SK-N-SH (cell line): ENCODE data around the gene FNDC10. TPM values are rescaled to one million over a fixed set of nuclear protein-coding genes. Genes with fewer than 3 reads are reported as not detected.

Source experiments
- CTCF ChIA-PET: fragments of 300-600, 350-600 bp; formaldehyde crosslinking; extraction: SDS; loops from one replicate; lab custom pipeline; 2021; lab: Yijun Ruan, JAX
- POLR2A ChIA-PET: fragments of 350-600 bp; sonication (Branson Sonifier 250); formaldehyde crosslinking; extraction: SDS; loops from one replicate; lab custom pipeline; 2020; ENCODE audit warnings: antibody characterized with exemption, inconsistent platforms; lab: Yijun Ruan, JAX
- DNase-seq: peaks from one replicate; pipeline ENCODE4 v3.0.0; 2012
- H2AFZ ChIP-seq: fragments of 200-600 bp; sonication (generic); 2 replicates; pipeline ENCODE4 v1.8.1; 2016; ENCODE audit warnings: antibody characterized with exemption, mild to moderate bottlenecking, low read depth
- H3F3A ChIP-seq: fragments of 200-600 bp; sonication (generic); replicated peaks from 2 replicates; pipeline ENCODE3; 2016; ENCODE audit warnings: antibody characterized with exemption, mild to moderate bottlenecking; ENCODE audit not compliant: insufficient read depth
- H3K27ac ChIP-seq, 2 experiments: fragments of 200-500 bp in 1 of 2; fragments of 200-600 bp in 1 of 2; sonication (Bioruptor generic) in 1 of 2; sonication (generic), shearing (Covaris generic) in 1 of 2; 2 replicates each; pipeline versions ENCODE4 v1.5.1 to v1.6.1; 2014 to 2016; ENCODE audit warnings: low read depth in 2 of 2, inconsistent platforms in 1 of 2, low read length in 1 of 2, mild to moderate bottlenecking in 1 of 2, mixed read lengths in 1 of 2
- H3K27me3 ChIP-seq: fragments of 200-600 bp; sonication (generic), shearing (Covaris generic); 2 replicates; pipeline ENCODE4 v1.6.1; 2016; ENCODE audit warnings: mixed run types; ENCODE audit not compliant: insufficient read depth
- H3K36me3 ChIP-seq, 2 experiments: fragments of 200-500 bp in 1 of 2; fragments of 200-600 bp in 1 of 2; sonication (Bioruptor generic) in 1 of 2; sonication (generic) in 1 of 2; replicated peaks in 1 of 2; 2 replicates each; pipeline versions ENCODE3 to v1.5.1; 2014 to 2016; ENCODE audit warnings: low read length in 1 of 2, mild to moderate bottlenecking in 1 of 2; ENCODE audit not compliant: insufficient read depth in 2 of 2, control insufficient read depth in 1 of 2
- H3K4me1 ChIP-seq, 2 experiments: fragments of 200-500 bp in 1 of 2; fragments of 200-600 bp in 1 of 2; sonication (Bioruptor generic) in 1 of 2; sonication (generic), shearing (Covaris generic) in 1 of 2; 2 replicates each; pipeline versions ENCODE4 v1.5.1 to v1.6.1; 2014 to 2016; ENCODE audit warnings: low read depth in 1 of 2, low read length in 1 of 2, mixed run types in 1 of 2; ENCODE audit not compliant: insufficient read depth in 2 of 2, control insufficient read depth in 1 of 2
- H3K4me2 ChIP-seq: fragments of 200-600 bp; sonication (generic), shearing (Covaris generic); 2 replicates; pipeline ENCODE4 v1.6.1; 2017; ENCODE audit warnings: mixed run types
- H3K4me3 ChIP-seq, 2 experiments: fragments of 200-500 bp in 1 of 2; fragments of 200-600 bp in 1 of 2; sonication (Bioruptor generic) in 1 of 2; sonication (generic), shearing (Covaris generic) in 1 of 2; 2 replicates each; pipeline versions ENCODE4 v1.5.1 to v1.8.1; 2014 to 2016; ENCODE audit warnings: low read depth in 2 of 2, inconsistent platforms in 1 of 2, low read length in 1 of 2, mild to moderate bottlenecking in 1 of 2, mixed read lengths in 1 of 2, moderate library complexity in 1 of 2
- H3K79me2 ChIP-seq: fragments of 200-600 bp; sonication (generic); 2 replicates; pipeline ENCODE4 v1.8.1; 2017; ENCODE audit warnings: mild to moderate bottlenecking; ENCODE audit not compliant: insufficient read depth
- H3K9ac ChIP-seq: fragments of 200-600 bp; sonication (generic); 2 replicates; pipeline ENCODE4 v1.6.1; 2017; ENCODE audit warnings: mixed run types
- H3K9me2 ChIP-seq: fragments of 200-600 bp; sonication (generic); 2 replicates; pipeline ENCODE4 v1.6.1; 2017; ENCODE audit warnings: mixed run types
- H3K9me3 ChIP-seq: fragments of 200-600 bp; sonication (generic); 2 replicates; pipeline ENCODE4 v1.6.1; 2017; ENCODE audit warnings: mixed run types, mild to moderate bottlenecking, moderate library complexity
- H4K20me1 ChIP-seq: fragments of 200-600 bp; sonication (generic); 2 replicates; pipeline ENCODE4 v1.6.1; 2017; ENCODE audit warnings: mild to moderate bottlenecking, mixed run types; ENCODE audit not compliant: insufficient read depth
- CTCF ChIP-seq: fragments of 200-600 bp; sonication (generic); IDR thresholded peaks from 2 replicates; pipeline ENCODE4 v1.6.1; 2017; ENCODE audit warnings: antibody characterized with exemption, mild to moderate bottlenecking, moderate library complexity
- EP300 ChIP-seq, 2 experiments: IDR thresholded peaks; 2 replicates each; pipeline versions ENCODE4 v1.4.0 to v1.6.1; 2012; ENCODE audit warnings: borderline replicate concordance in 1 of 2, low read depth in 1 of 2, low read length in 1 of 2
- FOSL2 ChIP-seq: IDR thresholded peaks from 2 replicates; pipeline ENCODE4 v1.4.0; 2012; ENCODE audit warnings: low read depth, mild to moderate bottlenecking, moderate library complexity, borderline replicate concordance
- FOXJ3 ChIP-seq: sonication (generic); formaldehyde crosslinking; IDR thresholded peaks from 2 replicates; pipeline ENCODE4 v1.5.1; 2020; ENCODE audit warnings: mild to moderate bottlenecking, missing genetic modification reagents
- FOXM1 ChIP-seq: IDR thresholded peaks from 2 replicates; pipeline ENCODE4 v1.4.0; 2012; ENCODE audit warnings: low read depth, mild to moderate bottlenecking
- GABPA ChIP-seq: IDR thresholded peaks from 2 replicates; pipeline ENCODE4 v1.4.0; 2012; ENCODE audit warnings: low read depth, mild to moderate bottlenecking
- IRF3 ChIP-seq: fragments of 150-350 bp; IDR thresholded peaks from 2 replicates; pipeline ENCODE4 v1.6.1; 2016; ENCODE audit warnings: mild to moderate bottlenecking, low read depth, low read length
- JUND ChIP-seq: IDR thresholded peaks from 2 replicates; pipeline ENCODE4 v1.4.0; 2012
- MEF2A ChIP-seq: IDR thresholded peaks from 2 replicates; pipeline ENCODE4 v1.4.0; 2012; ENCODE audit warnings: low read depth, borderline replicate concordance
- NFIC ChIP-seq: IDR thresholded peaks from 2 replicates; pipeline ENCODE4 v1.4.0; 2012; ENCODE audit warnings: borderline replicate concordance
- RAD21 ChIP-seq: IDR thresholded peaks from 2 replicates; pipeline ENCODE4 v1.6.1; 2012; ENCODE audit warnings: mild to moderate bottlenecking, low read length
- RCOR1 ChIP-seq: fragments of 150-350 bp; IDR thresholded peaks from 2 replicates; pipeline ENCODE4 v1.6.1; 2017; ENCODE audit warnings: antibody characterized with exemption, low read length
- RFX5 ChIP-seq: IDR thresholded peaks from 2 replicates; pipeline ENCODE4 v1.6.1; 2012; ENCODE audit warnings: mild to moderate bottlenecking, improper control_type of control experiment, low read length
- RXRA ChIP-seq: IDR thresholded peaks from 2 replicates; pipeline ENCODE4 v1.4.0; 2012; ENCODE audit warnings: low read depth, mild to moderate bottlenecking, borderline replicate concordance
- SIN3A ChIP-seq: IDR thresholded peaks from 2 replicates; pipeline ENCODE4 v1.6.1; 2012; ENCODE audit warnings: low read depth, mild to moderate bottlenecking, low read length, moderate library complexity, borderline replicate concordance
- TAF1 ChIP-seq: IDR thresholded peaks from 2 replicates; pipeline ENCODE4 v1.6.1; 2012; ENCODE audit warnings: low read depth, mild to moderate bottlenecking, low read length, moderate library complexity, borderline replicate concordance
- TEAD4 ChIP-seq: IDR thresholded peaks from 2 replicates; pipeline ENCODE4 v1.4.0; 2012; ENCODE audit warnings: mild to moderate bottlenecking, borderline replicate concordance; ENCODE audit not compliant: insufficient read depth
- WGBS: methylation state at CpG from one replicate; pipeline ENCODE4 v1.1.6; 2017; ENCODE audit warnings: low lambda C conversion rate; 5-methylcytosine and 5-hydroxymethylcytosine counted together
- polyA plus RNA-seq, 3 experiments: library from polyadenylated mRNA; depleted of rRNA; stranded (reverse); fragments of >200 nt; gene quantifications; 2 replicates each; pipeline ENCODE4 v1.2.3, GENCODE V29; 2012
- TF ChIP-seq, protein P1 (sequence below): IDR thresholded peaks from 2 replicates; pipeline ENCODE4; 2012
- TF ChIP-seq, protein P2 (sequence below): IDR thresholded peaks from 2 replicates; pipeline ENCODE4 v1.6.1; 2012; ENCODE audit warnings: mild to moderate bottlenecking, low read depth, low read length, moderate library complexity

The FNDC10 gene
- polyA plus RNA-seq, 1 of the 3 experiments (the other 2 are of a cell fraction) = 6.7 TPM

DNA sequence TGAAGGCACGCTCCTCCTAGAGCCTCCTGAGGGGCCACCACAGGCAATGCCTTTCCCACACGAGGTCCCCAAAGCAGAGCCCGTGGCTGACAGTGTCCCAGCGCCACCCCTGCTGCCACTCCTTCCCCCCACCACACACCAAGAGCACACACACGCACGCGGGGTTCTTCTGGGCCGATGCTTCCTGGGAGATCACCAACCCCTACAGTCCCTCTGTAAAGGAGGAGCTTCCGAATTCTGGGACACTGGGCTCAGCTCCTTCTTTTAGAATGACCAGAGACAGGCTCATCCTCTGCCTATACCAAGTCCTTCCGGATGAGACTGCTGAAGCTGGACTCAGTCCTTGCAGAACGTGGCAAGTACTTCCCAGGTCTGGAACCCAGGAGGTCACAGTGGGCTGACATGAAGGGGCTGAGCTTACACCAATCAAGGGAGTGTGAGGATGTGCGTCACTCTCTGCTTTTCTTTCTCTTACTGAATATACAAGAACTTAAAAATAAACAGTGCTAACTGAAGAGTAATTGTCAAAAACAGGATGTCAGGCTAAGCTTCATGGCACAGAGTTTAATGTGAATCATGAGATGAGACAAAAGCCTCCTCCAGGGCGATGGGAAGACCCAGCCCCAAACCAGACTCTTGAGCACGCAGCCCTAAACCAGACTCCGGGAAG, 38.0 kb downstream of the FNDC10 start (continued):
- TF ChIP-seq RAD21 (no peak), MEF2A (no peak)

- DNase-seq = no peak
- Histone ChIP-seq H4K20me1 (peaks cover 11% of the 10 kb centered on the region), H3K27me3 (no peaks in the 10 kb centered on the region), H3K36me3 (peaks cover 21 to 36% of the 10 kb centered on the region in 2 experiments), H3K9me3 (no peaks in the 10 kb centered on the region), H3K9me2 (no peaks in the 10 kb centered on the region), H3K4me3 (no peak overlapping the region), H3K4me2 (no peak overlapping the region), H3K27ac (no peak overlapping the region), H3K9ac (no peak overlapping the region), H3F3A (peaks cover 3% of the 10 kb centered on the region), H2AFZ (no peak overlapping the region), H3K4me1 (no peaks in the 10 kb centered on the region), H3K79me2 (peaks cover 66% of the 10 kb centered on the region)
- CTCF ChIA-PET = no interaction called here
- POLR2A ChIA-PET = no interaction called here
- TF ChIP-seq RFX5 (no peak), RCOR1 (no peak), FOSL2 (no peak), NFIC (no peak), RXRA (no peak), TEAD4 (no peak), FOXJ3 (CRISPR knock-in tag) (no peak), EP300 (IDR thresholded peaks at IDR 0.05; ENCODE audit: borderline replicate concordance in 1 of 2, low read depth in 1 of 2, low read length in 1 of 2) (no peak), GABPA (no peak), MEF2A (no peak), TAF1 (no peak), CTCF (no peak), SIN3A (no peak), JUND (no peak), IRF3 (no peak), FOXM1 (no peak), RAD21 (no peak)
- TF ChIP-seq, protein P1, sequence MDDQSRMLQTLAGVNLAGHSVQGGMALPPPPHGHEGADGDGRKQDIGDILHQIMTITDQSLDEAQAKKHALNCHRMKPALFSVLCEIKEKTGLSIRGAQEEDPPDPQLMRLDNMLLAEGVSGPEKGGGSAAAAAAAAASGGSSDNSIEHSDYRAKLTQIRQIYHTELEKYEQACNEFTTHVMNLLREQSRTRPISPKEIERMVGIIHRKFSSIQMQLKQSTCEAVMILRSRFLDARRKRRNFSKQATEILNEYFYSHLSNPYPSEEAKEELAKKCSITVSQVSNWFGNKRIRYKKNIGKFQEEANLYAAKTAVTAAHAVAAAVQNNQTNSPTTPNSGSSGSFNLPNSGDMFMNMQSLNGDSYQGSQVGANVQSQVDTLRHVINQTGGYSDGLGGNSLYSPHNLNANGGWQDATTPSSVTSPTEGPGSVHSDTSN = no peak
- TF ChIP-seq, protein P2, sequence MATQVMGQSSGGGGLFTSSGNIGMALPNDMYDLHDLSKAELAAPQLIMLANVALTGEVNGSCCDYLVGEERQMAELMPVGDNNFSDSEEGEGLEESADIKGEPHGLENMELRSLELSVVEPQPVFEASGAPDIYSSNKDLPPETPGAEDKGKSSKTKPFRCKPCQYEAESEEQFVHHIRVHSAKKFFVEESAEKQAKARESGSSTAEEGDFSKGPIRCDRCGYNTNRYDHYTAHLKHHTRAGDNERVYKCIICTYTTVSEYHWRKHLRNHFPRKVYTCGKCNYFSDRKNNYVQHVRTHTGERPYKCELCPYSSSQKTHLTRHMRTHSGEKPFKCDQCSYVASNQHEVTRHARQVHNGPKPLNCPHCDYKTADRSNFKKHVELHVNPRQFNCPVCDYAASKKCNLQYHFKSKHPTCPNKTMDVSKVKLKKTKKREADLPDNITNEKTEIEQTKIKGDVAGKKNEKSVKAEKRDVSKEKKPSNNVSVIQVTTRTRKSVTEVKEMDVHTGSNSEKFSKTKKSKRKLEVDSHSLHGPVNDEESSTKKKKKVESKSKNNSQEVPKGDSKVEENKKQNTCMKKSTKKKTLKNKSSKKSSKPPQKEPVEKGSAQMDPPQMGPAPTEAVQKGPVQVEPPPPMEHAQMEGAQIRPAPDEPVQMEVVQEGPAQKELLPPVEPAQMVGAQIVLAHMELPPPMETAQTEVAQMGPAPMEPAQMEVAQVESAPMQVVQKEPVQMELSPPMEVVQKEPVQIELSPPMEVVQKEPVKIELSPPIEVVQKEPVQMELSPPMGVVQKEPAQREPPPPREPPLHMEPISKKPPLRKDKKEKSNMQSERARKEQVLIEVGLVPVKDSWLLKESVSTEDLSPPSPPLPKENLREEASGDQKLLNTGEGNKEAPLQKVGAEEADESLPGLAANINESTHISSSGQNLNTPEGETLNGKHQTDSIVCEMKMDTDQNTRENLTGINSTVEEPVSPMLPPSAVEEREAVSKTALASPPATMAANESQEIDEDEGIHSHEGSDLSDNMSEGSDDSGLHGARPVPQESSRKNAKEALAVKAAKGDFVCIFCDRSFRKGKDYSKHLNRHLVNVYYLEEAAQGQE = no peak
- 94% methylated on average over 8 of the region's 9 CpGs for WGBS
Observed at GRCh38 chr1:1560178-1560577, 39.8 kb downstream of the FNDC10 start.
